ENCODE measurements around the gene RGL2.
"Not testable (repeated sequence)": the region's sequence is repeated elsewhere in the genome, so short reads cannot be mapped to it uniquely, and the experiment has no call there.

DNA sequence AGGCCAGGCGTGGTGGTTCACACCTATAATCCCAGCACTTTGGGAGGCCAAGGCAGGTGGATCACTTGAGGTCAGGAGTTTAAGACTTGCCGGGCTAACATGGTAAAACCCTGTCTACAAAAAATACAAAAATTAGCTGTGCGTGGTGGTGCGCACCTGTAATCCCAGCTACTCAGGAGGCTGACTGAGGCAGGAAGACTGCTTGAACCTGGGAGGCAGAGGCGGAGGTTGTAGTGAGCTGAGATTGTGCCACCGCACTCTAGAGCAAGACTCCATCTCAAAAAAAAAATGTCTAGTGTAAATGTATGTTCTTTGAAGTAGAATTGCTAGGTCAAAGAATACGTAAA lies 44.8 kb upstream of the RGL2 start:
- TF ChIP-seq POLR2A, POLR2AphosphoS5 (IDR thresholded peaks at IDR 0.05): not testable (repeated sequence)

All from spleen (tissue), 3 donors.